ENCODE measurements around the gene C1S.
A peak's percentile ranks its signal among the peaks of the same experiment; 100 is the strongest.

C1S gene

GRCh38 chr12:7018350-7019042, 42.0 kb upstream of the C1S start, which contains the start of gene LPCAT3:
Gene LPCAT3, minus strand, starts transcription at chr12:7018476. Its CDS starts 52 bp downstream, at chr12:7018424.
- H3K27ac ChIP-seq: peak within 1 kb of the TSS; percentile 89 to 97
- H3K4me3 ChIP-seq: peak within 1 kb of the TSS; percentile 89
- TF ChIP-seq CTCF (IDR thresholded peaks at IDR 0.05): peak; percentile 87
- peak; percentile 98 for DNase-seq (ENCODE audit: low spot score)

- peak overlapping the region; percentile 89 for H3K4me3 ChIP-seq
- DNase-seq (ENCODE audit: low spot score): no peak
- peak overlapping the region; percentile 89 to 97 for H3K27ac ChIP-seq
- no peak for TF ChIP-seq CTCF (IDR thresholded peaks at IDR 0.05)
Measured at GRCh38 chr12:7019043-7019569, 41.4 kb upstream of the C1S start.

- no peak for TF ChIP-seq CTCF (IDR thresholded peaks at IDR 0.05)
Measured at GRCh38 chr12:7021956-7022355, 38.6 kb upstream of the C1S start.

GRCh38 chr12:7023114-7023513, 37.4 kb upstream of the C1S start:
- no peak for TF ChIP-seq CTCF (IDR thresholded peaks at IDR 0.05)
- DNase-seq (ENCODE audit: low spot score): no peak
- Histone ChIP-seq H3K27ac (no peak overlapping the region), H3K4me3 (no peak overlapping the region)

More at GRCh38 chr12:7021956-7022355, 38.6 kb upstream of the C1S start:
- Histone ChIP-seq H3K4me3 (no peak overlapping the region), H3K27ac (no peak overlapping the region)
- DNase-seq (ENCODE audit: low spot score): no peak

GRCh38 chr12:7026854-7027253, 33.7 kb upstream of the C1S start:
- no peak for TF ChIP-seq CTCF (IDR thresholded peaks at IDR 0.05)
- H3K4me3 ChIP-seq: no peak overlapping the region
- H3K27ac ChIP-seq: no peak overlapping the region
- no peak for DNase-seq (ENCODE audit: low spot score)

- no peak overlapping the region for H3K4me3 ChIP-seq
- DNase-seq (ENCODE audit: low spot score): no peak
- no peak overlapping the region for H3K27ac ChIP-seq
- no peak for TF ChIP-seq CTCF (IDR thresholded peaks at IDR 0.05)
Measured at GRCh38 chr12:7031306-7031705, 29.2 kb upstream of the C1S start.

- DNase-seq (ENCODE audit: low spot score): no peak
- TF ChIP-seq CTCF (IDR thresholded peaks at IDR 0.05): no peak
Measured at GRCh38 chr12:7032990-7033389, 27.5 kb upstream of the C1S start.

More at GRCh38 chr12:7032990-7033389, 27.5 kb upstream of the C1S start:
- H3K4me3 ChIP-seq: no peak overlapping the region
- H3K27ac ChIP-seq: no peak overlapping the region
